Measurements from ENCODE around the gene TBC1D22A.

- no peak for TF ChIP-seq CTCF (IDR thresholded peaks at IDR 0.05; ENCODE audit: extremely low read depth in 1 of 2, insufficient read depth in 1 of 2, low read depth in 1 of 2, low read length in 2 of 2)
- TF ChIP-seq POLR2A (IDR thresholded peaks at IDR 0.05; ENCODE audit: low read depth, low read length): no peak
- TF ChIP-seq EZH2 (IDR thresholded peaks at IDR 0.05; ENCODE audit: borderline replicate concordance, low read depth, low read length, severe bottlenecking): no peak
- TF ChIP-seq MYC (IDR thresholded peaks at IDR 0.05; ENCODE audit: low read depth, low read length): no peak
- TF ChIP-seq MAX (IDR thresholded peaks at IDR 0.05; ENCODE audit: insufficient read depth, insufficient read length): no peak
- no peak for TF ChIP-seq GATA2 (IDR thresholded peaks at IDR 0.05; ENCODE audit: insufficient read depth, insufficient read length, low read depth, low read length)
Measured at GRCh38 chr22:47139013-47139789, 376.8 kb downstream of the TBC1D22A start.
